Osteoblast (primary cell): ENCODE results near the gene HSPH1. TPM values are rescaled to one million over a fixed set of nuclear protein-coding genes. Genes with fewer than 3 reads are reported as not detected.

Experiments used
- DNase-seq: peaks from one replicate; pipeline ENCODE4 v3.0.0; 2011; ENCODE audit warnings: low spot score, mixed read lengths; ENCODE audit not compliant: insufficient read length; ENCODE audit errors: missing footprints
- H2AFZ ChIP-seq: 2 replicates; pipeline ENCODE4 v1.6.0; 2011; ENCODE audit warnings: mild to moderate bottlenecking, low read length
- H3K27ac ChIP-seq: 2 replicates; pipeline ENCODE4 v1.5.1; 2011; ENCODE audit warnings: mild to moderate bottlenecking, low read depth, low read length, moderate library complexity
- H3K27me3 ChIP-seq: 2 replicates; pipeline ENCODE4 v1.6.0; 2012; ENCODE audit warnings: mild to moderate bottlenecking, control low read depth, inconsistent platforms, low read length, moderate library complexity; ENCODE audit not compliant: insufficient read depth
- H3K36me3 ChIP-seq: 2 replicates; pipeline ENCODE4 v1.5.1; 2011; ENCODE audit warnings: mild to moderate bottlenecking, low read length, control low read depth, moderate library complexity; ENCODE audit not compliant: insufficient read depth
- H3K4me1 ChIP-seq: 2 replicates; pipeline ENCODE4 v1.5.1; 2011; ENCODE audit warnings: mild to moderate bottlenecking, low read length, control low read depth, moderate library complexity; ENCODE audit not compliant: insufficient read depth
- H3K4me2 ChIP-seq: 2 replicates; pipeline ENCODE4 v1.6.0; 2011; ENCODE audit warnings: mild to moderate bottlenecking, low read length; ENCODE audit not compliant: insufficient read depth
- H3K4me3 ChIP-seq: fragments of 200-600 bp; sonication (generic); 3 replicates; pipeline ENCODE4 v1.5.1; 2012; ENCODE audit warnings: mild to moderate bottlenecking, low read length, inconsistent platforms; ENCODE audit not compliant: insufficient read depth
- H3K79me2 ChIP-seq: 2 replicates; pipeline ENCODE4 v1.6.0; 2012; ENCODE audit warnings: mild to moderate bottlenecking, low read length, control low read depth, inconsistent platforms; ENCODE audit not compliant: insufficient read depth
- H3K9me3 ChIP-seq: 2 replicates; pipeline ENCODE4 v1.5.1; 2011; ENCODE audit warnings: low read depth, low read length, control low read depth
- H4K20me1 ChIP-seq: 2 replicates; pipeline ENCODE4 v1.6.0; 2012; ENCODE audit warnings: mild to moderate bottlenecking, low read length, control low read depth; ENCODE audit not compliant: insufficient read depth
- CTCF ChIP-seq: IDR thresholded peaks from 2 replicates; pipeline ENCODE4 v1.5.1; 2011; ENCODE audit warnings: mild to moderate bottlenecking, low read depth, low read length, moderate library complexity; ENCODE audit errors: extremely low read depth
- total RNA-seq: library from RNA; depleted of rRNA; stranded (reverse); fragments of >200 nt; gene quantifications from 2 replicates; pipeline ENCODE4 v1.2.3, GENCODE V29; 2012

The HSPH1 gene
- total RNA-seq, 1 donor, result 35.5 TPM

- no peak for DNase-seq
- no peaks in the 10 kb centered on the region for H4K20me1 ChIP-seq
- no peaks in the 10 kb centered on the region for H3K36me3 ChIP-seq
- peaks cover 85% of the 10 kb centered on the region for H3K27me3 ChIP-seq
- no peak for TF ChIP-seq CTCF
- H3K79me2 ChIP-seq, result no peaks in the 10 kb centered on the region
- H3K4me3 ChIP-seq, result no peak overlapping the region
- no peaks in the 10 kb centered on the region for H3K4me1 ChIP-seq
- no peak overlapping the region for H2AFZ ChIP-seq
- no peaks in the 10 kb centered on the region for H3K9me3 ChIP-seq
- H3K4me2 ChIP-seq, result no peak overlapping the region
- H3K27ac ChIP-seq, result no peak overlapping the region
Measured at GRCh38 chr13:31119526-31119925, 42.2 kb downstream of the HSPH1 start.

GRCh38 chr13:31116224-31116623, 45.5 kb downstream of the HSPH1 start:
- no peaks in the 10 kb centered on the region for H3K36me3 ChIP-seq
- no peak for TF ChIP-seq CTCF
- no peak overlapping the region for H3K27ac ChIP-seq
- peaks cover 6% of the 10 kb centered on the region for H3K4me1 ChIP-seq
- peaks cover 69% of the 10 kb centered on the region for H3K27me3 ChIP-seq
- no peak overlapping the region for H3K4me3 ChIP-seq
- H3K9me3 ChIP-seq, result no peaks in the 10 kb centered on the region
- H2AFZ ChIP-seq, result no peak overlapping the region
- no peaks in the 10 kb centered on the region for H4K20me1 ChIP-seq
- H3K4me2 ChIP-seq, result no peak overlapping the region
- H3K79me2 ChIP-seq, result no peaks in the 10 kb centered on the region
- no peak for DNase-seq

GRCh38 chr13:31115616-31116015, 46.1 kb downstream of the HSPH1 start:
- peaks cover 69% of the 10 kb centered on the region for H3K27me3 ChIP-seq
- H3K9me3 ChIP-seq, result no peaks in the 10 kb centered on the region
- DNase-seq, result no peak
- H3K4me3 ChIP-seq, result no peak overlapping the region
- no peaks in the 10 kb centered on the region for H4K20me1 ChIP-seq
- no peak overlapping the region for H3K4me2 ChIP-seq
- no peak overlapping the region for H2AFZ ChIP-seq
- peaks cover 12% of the 10 kb centered on the region for H3K4me1 ChIP-seq
- no peak overlapping the region for H3K27ac ChIP-seq
- TF ChIP-seq CTCF, result no peak
- H3K36me3 ChIP-seq, result no peaks in the 10 kb centered on the region
- H3K79me2 ChIP-seq, result no peaks in the 10 kb centered on the region

- no peak overlapping the region for H3K27ac ChIP-seq
- no peaks in the 10 kb centered on the region for H4K20me1 ChIP-seq
- H2AFZ ChIP-seq, result no peak overlapping the region
- H3K9me3 ChIP-seq, result no peaks in the 10 kb centered on the region
- H3K4me2 ChIP-seq, result no peak overlapping the region
- no peak for TF ChIP-seq CTCF
- no peaks in the 10 kb centered on the region for H3K36me3 ChIP-seq
- H3K27me3 ChIP-seq, result peaks cover 61% of the 10 kb centered on the region
- H3K4me1 ChIP-seq, result peaks cover 18% of the 10 kb centered on the region
- no peaks in the 10 kb centered on the region for H3K79me2 ChIP-seq
- no peak overlapping the region for H3K4me3 ChIP-seq
- DNase-seq, result no peak
Measured at GRCh38 chr13:31114641-31115040, 47.1 kb downstream of the HSPH1 start.
